OCI-LY7 (cell line): ENCODE measurements around the gene TAAR8.
"Not testable (repeated sequence)": the region's sequence is repeated elsewhere in the genome, so short reads cannot be mapped to it uniquely, and the experiment has no call there.

Experiments
- CTCF ChIP-seq: fragments of 200-600 bp; sonication (generic); conservative IDR thresholded peaks from 2 replicates; pipeline ENCODE4 v1.5.1; 2014; ENCODE audit warnings: mild to moderate bottlenecking, antibody characterized with exemption, low read length, moderate library complexity, mixed read lengths
- EZH2phosphoT487 ChIP-seq: fragments of 200-600 bp; sonication (generic); IDR thresholded peaks from 2 replicates; pipeline ENCODE4 v1.6.1; 2018; ENCODE audit warnings: low read depth, borderline replicate concordance, mild to moderate bottlenecking, mixed run types, antibody characterized with exemption, low read length, moderate library complexity, mixed read lengths

DNA sequence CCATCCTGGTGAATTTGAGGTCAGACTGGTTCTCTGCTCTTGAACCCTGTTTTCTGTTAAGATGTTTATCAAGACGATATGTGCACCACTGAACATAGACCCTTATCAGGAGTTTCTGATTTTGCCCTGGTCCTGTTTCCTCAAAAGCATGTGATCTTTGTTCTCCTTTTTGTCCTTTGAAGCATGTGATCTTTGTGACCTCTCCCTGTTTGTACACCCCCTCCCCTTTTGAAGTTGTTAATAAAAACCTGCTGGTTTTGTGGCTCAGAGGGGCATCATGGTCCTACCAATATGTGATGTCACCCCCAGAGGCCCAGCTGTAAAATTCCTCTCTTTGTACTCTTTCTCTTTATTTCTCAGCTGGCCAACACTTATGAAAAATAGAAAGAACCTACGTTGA lies 17.9 kb upstream of the TAAR8 start:
- TF ChIP-seq CTCF, EZH2phosphoT487: not testable (repeated sequence)
